ENCODE data around the gene HS6ST3. TPM values are rescaled to one million over a fixed set of nuclear protein-coding genes. Genes with fewer than 3 reads are reported as not detected.
A peak's percentile ranks its signal among the peaks of the same experiment; 100 is the strongest.

The HS6ST3 gene
- polyA plus RNA-seq, 1 donor, result 1.4 TPM

DNA sequence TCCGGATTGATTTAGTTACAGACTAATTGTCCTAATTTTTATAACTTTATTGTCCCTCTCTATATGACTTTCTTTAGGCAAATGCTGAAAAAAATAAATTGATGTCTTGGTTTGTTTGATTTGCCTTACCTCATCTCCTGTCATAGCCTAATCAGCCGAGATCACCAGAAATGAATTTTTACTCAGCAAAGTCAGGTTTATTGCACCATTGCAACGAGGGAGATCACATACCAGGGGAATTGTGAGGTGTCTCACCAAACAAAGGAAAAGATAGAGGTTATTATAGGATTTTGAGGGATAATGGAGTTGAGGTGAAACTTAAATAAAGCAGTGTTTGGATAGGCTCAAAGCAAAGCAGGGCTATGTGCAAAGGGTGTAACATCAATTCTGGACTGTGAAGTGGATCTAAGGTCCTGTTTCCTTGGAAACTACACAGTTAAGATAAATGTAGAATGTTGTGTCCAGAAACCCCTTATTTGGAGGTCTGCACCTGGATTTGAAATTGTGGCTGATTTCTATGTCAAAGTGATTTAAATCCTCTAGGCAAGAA, 531.8 kb downstream of the HS6ST3 start:
- Histone ChIP-seq H3K27me3 (ENCODE audit: control insufficient read depth, insufficient read depth, low read length) (no peaks in the 10 kb centered on the region), H3K36me3 (ENCODE audit: control insufficient read depth, insufficient read depth, low read length) (no peaks in the 10 kb centered on the region), H3K27ac (ENCODE audit: low read length) (no peak overlapping the region), H3K4me1 (ENCODE audit: control insufficient read depth, insufficient read depth, low read length) (no peaks in the 10 kb centered on the region), H3K9me3 (ENCODE audit: control insufficient read depth, low read depth, low read length) (no peaks in the 10 kb centered on the region), H3K4me3 (ENCODE audit: low read length) (no peak overlapping the region)
- 0% methylated on average over 1 of the region's 3 CpGs for WGBS (ENCODE audit: insufficient coverage, low lambda C conversion rate)
- peak in 1 of 2 donors; percentile 13 for DNase-seq

DNA sequence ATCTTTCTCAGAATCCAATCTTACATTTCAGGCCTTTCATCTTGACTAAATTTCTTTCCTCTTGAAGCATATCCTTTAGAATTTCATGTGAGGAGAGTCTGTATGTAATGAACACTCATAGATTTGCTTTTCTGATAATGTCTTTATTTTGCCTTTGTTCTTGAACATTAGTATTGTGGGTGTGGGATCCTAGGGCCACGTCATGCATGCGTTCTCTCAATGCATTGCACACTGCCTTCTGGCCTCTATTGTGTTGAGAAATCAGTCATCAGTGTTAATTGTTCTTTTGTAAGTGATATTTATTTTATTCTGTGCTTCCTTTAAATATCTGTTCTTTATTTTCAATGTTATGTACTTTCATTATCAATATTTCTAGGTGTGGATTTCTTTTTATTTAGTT, 539.4 kb downstream of the HS6ST3 start:
- no peaks in the 10 kb centered on the region for H3K9me3 ChIP-seq (ENCODE audit: control insufficient read depth, low read depth, low read length)
- H3K4me3 ChIP-seq (ENCODE audit: low read length), result no peak overlapping the region
- H3K27ac ChIP-seq (ENCODE audit: low read length), result no peak overlapping the region
- no peaks in the 10 kb centered on the region for H3K27me3 ChIP-seq (ENCODE audit: control insufficient read depth, insufficient read depth, low read length)
- H3K4me1 ChIP-seq (ENCODE audit: control insufficient read depth, insufficient read depth, low read length), result no peaks in the 10 kb centered on the region
- no peaks in the 10 kb centered on the region for H3K36me3 ChIP-seq (ENCODE audit: control insufficient read depth, insufficient read depth, low read length)
- no peak for DNase-seq
- 93% methylated on average over 2 of the region's 2 CpGs for WGBS (ENCODE audit: insufficient coverage, low lambda C conversion rate)

DNA sequence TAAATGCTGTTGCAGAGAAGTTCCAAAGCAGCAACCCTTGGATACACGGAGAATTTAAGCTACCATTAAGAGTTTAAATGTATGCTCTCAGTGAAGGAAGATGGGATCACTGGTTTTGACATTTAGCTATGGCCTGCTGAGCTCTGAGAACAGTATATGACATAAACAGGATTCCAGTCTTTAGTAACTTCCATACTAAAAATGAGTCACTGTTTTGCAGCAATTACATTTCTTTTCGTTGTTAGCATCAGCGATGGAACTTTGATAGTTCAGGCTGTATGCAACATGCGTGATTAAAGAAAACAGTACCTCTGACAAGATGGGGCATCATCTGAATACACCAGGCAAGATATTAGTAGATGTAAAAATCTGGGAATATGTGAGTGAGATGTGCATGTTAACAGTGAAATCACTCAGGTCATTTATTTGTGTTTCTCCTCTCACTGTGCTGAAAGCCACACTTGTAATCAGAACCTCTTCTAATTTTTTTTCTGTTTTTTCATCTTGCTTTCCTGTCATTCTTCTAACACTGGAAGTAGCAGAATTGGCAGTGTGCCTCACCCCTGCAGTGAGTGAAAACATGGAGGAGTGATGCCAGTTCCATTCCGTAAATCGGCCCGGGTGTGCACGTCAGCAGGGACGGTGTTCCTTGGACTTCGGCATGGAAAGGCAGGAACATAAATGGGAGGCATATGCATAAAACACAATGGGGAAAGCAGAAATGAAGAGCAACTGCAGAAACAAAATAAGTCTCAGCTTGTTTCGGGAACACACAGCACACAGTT, 542.8 kb downstream of the HS6ST3 start:
- 93% methylated on average over 7 of the region's 11 CpGs for WGBS (ENCODE audit: insufficient coverage, low lambda C conversion rate)

DNA sequence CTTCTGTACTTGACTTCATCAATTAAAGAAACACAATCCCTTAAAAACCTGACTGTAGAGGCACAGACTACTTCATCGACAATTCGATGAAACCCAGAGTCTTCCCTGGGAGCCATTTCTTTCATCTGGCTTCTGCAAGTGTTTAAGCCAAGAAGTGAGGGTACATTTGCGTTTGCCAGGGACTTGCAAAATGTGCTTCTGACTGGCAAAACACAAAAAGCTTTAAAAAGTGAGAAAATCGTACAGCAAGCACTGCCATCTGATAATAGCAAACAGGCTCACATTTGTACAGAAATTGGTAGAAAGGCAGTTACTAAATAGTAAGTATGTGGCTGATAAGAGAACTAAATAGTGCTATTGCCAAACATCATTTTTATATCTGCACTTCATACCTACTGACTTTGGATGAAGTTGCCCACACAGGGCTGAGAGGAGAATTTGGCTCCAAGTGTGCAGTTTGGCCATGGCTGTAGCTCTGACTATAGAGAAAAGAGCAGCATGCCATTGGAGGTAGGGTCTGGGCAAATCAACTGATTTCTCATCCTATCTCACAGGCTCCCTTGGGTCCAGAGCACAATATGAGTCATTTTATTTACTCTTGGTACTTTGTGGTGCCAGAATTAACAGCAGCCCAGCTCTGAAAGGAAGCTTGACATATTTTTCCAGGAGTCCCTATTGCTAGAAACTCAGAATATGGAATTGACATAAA, 546.2 kb downstream of the HS6ST3 start:
- Histone ChIP-seq H3K36me3 (ENCODE audit: control insufficient read depth, insufficient read depth, low read length) (no peaks in the 10 kb centered on the region), H3K27me3 (ENCODE audit: control insufficient read depth, insufficient read depth, low read length) (no peaks in the 10 kb centered on the region), H3K27ac (ENCODE audit: low read length) (no peak overlapping the region), H3K4me3 (ENCODE audit: low read length) (no peak overlapping the region), H3K4me1 (ENCODE audit: control insufficient read depth, insufficient read depth, low read length) (no peaks in the 10 kb centered on the region), H3K9me3 (ENCODE audit: control insufficient read depth, low read depth, low read length) (no peaks in the 10 kb centered on the region)
- no peak for DNase-seq
- 67% methylated on average over 1 of the region's 4 CpGs for WGBS (ENCODE audit: insufficient coverage, low lambda C conversion rate)

More for the DNA sequence above, 542.8 kb downstream of the HS6ST3 start:
- Histone ChIP-seq H3K27ac (ENCODE audit: low read length) (no peak overlapping the region), H3K4me3 (ENCODE audit: low read length) (no peak overlapping the region), H3K9me3 (ENCODE audit: control insufficient read depth, low read depth, low read length) (no peaks in the 10 kb centered on the region), H3K36me3 (ENCODE audit: control insufficient read depth, insufficient read depth, low read length) (no peaks in the 10 kb centered on the region), H3K27me3 (ENCODE audit: control insufficient read depth, insufficient read depth, low read length) (no peaks in the 10 kb centered on the region), H3K4me1 (ENCODE audit: control insufficient read depth, insufficient read depth, low read length) (no peaks in the 10 kb centered on the region)
- DNase-seq, result no peak

DNA sequence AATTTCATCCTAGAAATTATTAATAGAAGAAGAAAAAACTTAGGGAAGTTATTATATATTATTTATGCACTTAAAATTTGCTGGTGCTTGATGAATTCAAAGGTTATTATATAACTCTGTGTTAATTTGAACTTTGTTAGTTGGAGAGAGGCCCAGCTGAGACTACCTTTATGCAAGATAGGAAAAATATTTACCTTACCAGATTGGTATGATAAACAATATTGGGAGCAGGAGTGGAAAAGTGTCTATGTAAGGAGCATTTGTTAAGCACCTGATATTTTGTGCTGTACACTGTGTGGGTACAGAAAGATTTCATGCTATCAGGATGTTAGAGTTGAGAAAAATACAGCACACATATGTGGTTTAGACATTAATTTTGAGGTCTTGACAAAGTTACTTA, 547.1 kb downstream of the HS6ST3 start:
- H3K27ac ChIP-seq (ENCODE audit: low read length), result no peak overlapping the region
- no peak overlapping the region for H3K4me3 ChIP-seq (ENCODE audit: low read length)
- no peaks in the 10 kb centered on the region for H3K27me3 ChIP-seq (ENCODE audit: control insufficient read depth, insufficient read depth, low read length)
- DNase-seq, result peak in 1 of 2 donors; percentile 15
- H3K4me1 ChIP-seq (ENCODE audit: control insufficient read depth, insufficient read depth, low read length), result no peaks in the 10 kb centered on the region
- H3K36me3 ChIP-seq (ENCODE audit: control insufficient read depth, insufficient read depth, low read length), result no peaks in the 10 kb centered on the region
- peaks cover 1% of the 10 kb centered on the region for H3K9me3 ChIP-seq (ENCODE audit: control insufficient read depth, low read depth, low read length)

DNA sequence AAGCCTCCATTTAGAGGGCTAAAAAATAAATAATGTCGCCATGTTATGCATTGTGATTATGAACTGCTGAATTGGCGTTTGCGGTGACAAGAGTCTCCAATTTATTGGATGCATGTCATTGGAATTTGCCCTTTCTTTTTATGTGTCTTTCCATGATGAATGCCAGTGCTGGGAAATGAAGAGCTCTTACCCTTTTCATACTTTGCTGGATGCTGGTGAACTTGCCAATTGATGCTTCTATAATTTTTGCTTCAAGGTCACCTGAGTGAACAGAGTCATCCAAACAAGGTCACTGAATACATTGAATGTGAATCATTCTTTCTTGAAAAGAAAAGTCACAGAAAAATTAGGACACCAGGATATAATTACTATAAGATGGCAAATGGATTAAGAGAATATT, 556.2 kb downstream of the HS6ST3 start:
- Histone ChIP-seq H3K4me1 (ENCODE audit: control insufficient read depth, insufficient read depth, low read length) (no peaks in the 10 kb centered on the region), H3K36me3 (ENCODE audit: control insufficient read depth, insufficient read depth, low read length) (no peaks in the 10 kb centered on the region), H3K27ac (ENCODE audit: low read length) (no peak overlapping the region), H3K9me3 (ENCODE audit: control insufficient read depth, low read depth, low read length) (peaks cover 6% of the 10 kb centered on the region), H3K4me3 (ENCODE audit: low read length) (no peak overlapping the region), H3K27me3 (ENCODE audit: control insufficient read depth, insufficient read depth, low read length) (no peaks in the 10 kb centered on the region)
- no CpG with 5 or more reads among the region's 3 CpGs for WGBS (ENCODE audit: insufficient coverage, low lambda C conversion rate)
- DNase-seq, result no peak

DNA sequence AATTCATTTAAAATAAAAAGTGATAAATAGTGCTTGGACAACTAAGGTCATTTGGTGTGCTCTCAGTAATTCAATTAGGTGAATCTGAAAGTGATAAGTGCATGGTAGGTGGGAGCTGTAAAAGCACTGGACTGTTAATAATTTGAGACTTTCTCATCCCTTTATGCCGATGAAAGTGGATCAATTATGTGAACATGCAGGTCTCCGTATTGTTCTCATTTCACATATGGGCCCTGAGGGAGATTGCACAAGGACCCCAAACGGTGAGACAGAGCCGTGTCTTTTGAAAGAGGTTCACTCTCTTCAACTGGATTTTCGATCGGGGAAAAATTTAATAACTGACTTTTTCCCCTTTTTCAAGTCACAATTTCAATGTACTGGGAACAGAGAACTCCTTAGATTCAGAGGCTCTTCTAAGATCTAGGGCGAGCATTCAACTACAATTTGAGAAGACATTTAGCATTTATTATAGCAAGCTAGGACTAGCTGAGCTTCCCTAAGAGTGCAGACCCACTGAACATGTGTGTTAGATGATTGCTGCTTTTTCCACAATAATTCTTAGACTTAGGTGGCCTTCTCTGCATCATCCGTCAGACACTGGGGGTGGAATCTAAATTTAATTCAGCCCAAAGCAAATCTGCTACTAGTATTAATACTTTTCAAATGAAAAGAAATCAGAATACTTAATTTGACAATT, 556.8 kb downstream of the HS6ST3 start:
- Histone ChIP-seq H3K4me3 (ENCODE audit: low read length) (no peak overlapping the region), H3K36me3 (ENCODE audit: control insufficient read depth, insufficient read depth, low read length) (no peaks in the 10 kb centered on the region), H3K4me1 (ENCODE audit: control insufficient read depth, insufficient read depth, low read length) (no peaks in the 10 kb centered on the region), H3K9me3 (ENCODE audit: control insufficient read depth, low read depth, low read length) (peaks cover 6% of the 10 kb centered on the region), H3K27me3 (ENCODE audit: control insufficient read depth, insufficient read depth, low read length) (no peaks in the 10 kb centered on the region), H3K27ac (ENCODE audit: low read length) (no peak overlapping the region)
- DNase-seq, result no peak
- WGBS (ENCODE audit: insufficient coverage, low lambda C conversion rate), result 87% methylated on average over 2 of the region's 8 CpGs

DNA sequence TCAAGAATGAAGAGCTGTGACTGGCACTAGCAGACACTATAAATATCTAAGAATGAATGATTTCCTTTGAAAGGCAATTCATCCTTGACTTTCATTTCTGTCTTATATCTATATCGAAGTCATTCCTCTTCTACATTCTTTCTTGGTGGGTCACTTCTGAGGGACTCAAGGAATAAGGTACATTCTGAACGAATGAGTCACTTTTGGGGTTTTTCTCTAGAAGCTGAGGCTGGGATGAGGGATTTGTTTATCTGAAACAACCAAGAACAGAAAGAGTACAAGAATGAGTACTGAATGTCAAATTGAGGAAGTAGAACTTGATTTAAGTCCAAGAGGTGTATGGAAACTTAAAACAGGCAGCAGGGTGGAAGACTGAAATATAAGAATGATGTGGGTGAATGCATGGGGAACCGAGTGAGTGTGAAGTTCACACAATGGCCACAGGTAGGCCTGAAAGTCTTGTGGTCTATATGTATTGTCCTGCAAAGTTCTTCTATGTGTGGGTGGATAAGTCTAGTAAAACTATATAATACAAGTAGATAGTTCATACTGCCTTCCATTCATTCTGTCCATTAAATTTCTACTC, 560.5 kb downstream of the HS6ST3 start:
- Histone ChIP-seq H3K4me1 (ENCODE audit: control insufficient read depth, insufficient read depth, low read length) (no peaks in the 10 kb centered on the region), H3K4me3 (ENCODE audit: low read length) (no peak overlapping the region), H3K27me3 (ENCODE audit: control insufficient read depth, insufficient read depth, low read length) (no peaks in the 10 kb centered on the region), H3K36me3 (ENCODE audit: control insufficient read depth, insufficient read depth, low read length) (no peaks in the 10 kb centered on the region), H3K27ac (ENCODE audit: low read length) (no peak overlapping the region), H3K9me3 (ENCODE audit: control insufficient read depth, low read depth, low read length) (no peaks in the 10 kb centered on the region)
- DNase-seq, result no peak
- WGBS (ENCODE audit: insufficient coverage, low lambda C conversion rate), result 90% methylated on average over 2 of the region's 3 CpGs

DNA sequence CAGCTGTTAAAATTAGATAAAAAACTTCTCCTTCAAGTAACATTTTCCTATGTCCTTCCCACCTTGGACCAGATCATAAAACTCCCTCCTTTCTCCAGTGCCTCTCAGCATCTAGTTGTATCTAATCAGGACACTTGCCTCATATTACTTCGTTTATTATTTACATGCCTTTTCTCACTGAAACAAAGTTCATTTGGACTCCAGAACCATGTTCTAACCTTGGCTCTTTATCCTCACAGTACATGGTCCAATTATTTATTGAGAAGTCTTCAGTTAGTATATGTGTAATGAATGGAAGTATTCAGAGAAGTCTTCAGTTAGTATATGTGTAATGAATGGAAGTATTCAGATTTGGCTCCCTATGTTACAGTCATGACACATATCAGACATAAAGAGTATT, 561.7 kb downstream of the HS6ST3 start:
- no peaks in the 10 kb centered on the region for H3K27me3 ChIP-seq (ENCODE audit: control insufficient read depth, insufficient read depth, low read length)
- 100% methylated on average over 1 of the region's 1 CpG for WGBS (ENCODE audit: insufficient coverage, low lambda C conversion rate)
- H3K4me3 ChIP-seq (ENCODE audit: low read length), result no peak overlapping the region
- no peak for DNase-seq
- no peaks in the 10 kb centered on the region for H3K36me3 ChIP-seq (ENCODE audit: control insufficient read depth, insufficient read depth, low read length)
- no peaks in the 10 kb centered on the region for H3K9me3 ChIP-seq (ENCODE audit: control insufficient read depth, low read depth, low read length)
- no peak overlapping the region for H3K27ac ChIP-seq (ENCODE audit: low read length)
- no peaks in the 10 kb centered on the region for H3K4me1 ChIP-seq (ENCODE audit: control insufficient read depth, insufficient read depth, low read length)

DNA sequence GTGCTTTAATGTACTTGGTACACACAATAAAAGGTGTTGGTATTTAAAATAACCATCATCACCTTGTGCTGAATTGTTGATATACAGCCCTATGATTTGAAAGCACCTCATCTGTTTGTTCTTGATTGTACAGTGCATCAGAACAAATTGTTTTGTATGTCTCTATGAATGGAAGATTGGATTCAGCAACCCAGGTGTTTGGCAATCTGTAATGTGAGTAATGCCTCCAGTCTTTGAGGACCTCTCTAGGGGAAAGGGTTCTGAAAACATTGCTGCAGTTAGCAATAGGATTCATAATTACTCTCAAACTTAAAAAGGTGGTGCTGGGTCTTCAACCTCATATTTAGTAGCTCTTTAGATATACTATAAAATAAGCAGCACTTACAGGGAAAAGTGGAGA, 562.6 kb downstream of the HS6ST3 start:
- no peaks in the 10 kb centered on the region for H3K36me3 ChIP-seq (ENCODE audit: control insufficient read depth, insufficient read depth, low read length)
- no peak for DNase-seq
- no peaks in the 10 kb centered on the region for H3K27me3 ChIP-seq (ENCODE audit: control insufficient read depth, insufficient read depth, low read length)
- H3K4me1 ChIP-seq (ENCODE audit: control insufficient read depth, insufficient read depth, low read length), result no peaks in the 10 kb centered on the region
- H3K27ac ChIP-seq (ENCODE audit: low read length), result no peak overlapping the region
- no peak overlapping the region for H3K4me3 ChIP-seq (ENCODE audit: low read length)
- H3K9me3 ChIP-seq (ENCODE audit: control insufficient read depth, low read depth, low read length), result no peaks in the 10 kb centered on the region

Data from large intestine (tissue), 3 donors.